ENCODE results near the gene CHST11. TPM values are rescaled to one million over a fixed set of nuclear protein-coding genes. Genes with fewer than 3 reads are reported as not detected.
A peak's percentile ranks its signal among the peaks of the same experiment; 100 is the strongest.

The CHST11 gene
- total and polyA plus RNA-seq, 10 donors, result 5.2 to 65.1 (median 48.4) TPM

DNA sequence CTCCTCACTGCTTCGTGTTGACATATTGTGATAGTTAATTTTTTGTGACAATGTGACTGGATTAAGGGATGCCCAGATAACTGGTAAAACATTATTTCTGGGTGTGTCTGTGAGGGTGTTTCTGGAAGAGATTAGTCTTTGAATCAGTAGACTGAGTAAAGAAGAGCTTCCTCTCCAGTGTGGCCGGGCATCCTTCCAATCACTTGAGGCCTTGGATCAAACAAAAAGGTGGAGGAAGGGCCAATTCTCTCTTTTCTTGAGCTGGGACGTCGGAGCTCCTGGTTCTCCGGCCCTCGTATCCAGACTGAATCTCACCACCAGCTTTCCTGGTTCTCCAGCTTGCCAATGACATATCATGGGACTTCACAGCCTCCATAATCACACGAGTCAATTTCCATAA lies 240.4 kb downstream of the CHST11 start:
- Histone ChIP-seq H3K27me3 (replicated peaks in 1 of 7) (no peaks in the 10 kb centered on the region), H3K4me1 (peaks cover 15 to 78% (median 54%) of the 10 kb centered on the region in 6 donors), H3K9me3 (no peaks in the 10 kb centered on the region), H3K27ac (no peak overlapping the region), H3K36me3 (no peaks in the 10 kb centered on the region), H3K4me3 (no peak overlapping the region)
- no peak for DNase-seq
- TF ChIP-seq CTCF (IDR thresholded peaks at IDR 0.05 in 8 of 11, conservative IDR thresholded peaks at IDR 0.05 in 3 of 11) (no peak), POLR2AphosphoS5 (IDR thresholded peaks at IDR 0.05) (no peak), POLR2A (IDR thresholded peaks at IDR 0.05) (no peak)
- intact Hi-C loops (cut with DNase I; ENCODE audit: low total_unique reads), result no loop called here
- WGBS, 5 donors, result 91 to 96% (median 95%) methylated on average over 7 of the region's 7 CpGs

- intact Hi-C loops (cut with DNase I; ENCODE audit: low total_unique reads), result no loop called here
- Histone ChIP-seq H3K36me3 (peaks cover 0 to 15% (median 2%) of the 10 kb centered on the region in 6 donors), H3K9me3 (no peaks in the 10 kb centered on the region), H3K4me1 (peaks cover 16 to 72% (median 52%) of the 10 kb centered on the region in 6 donors), H3K27ac (no peak overlapping the region), H3K27me3 (replicated peaks in 1 of 7) (no peaks in the 10 kb centered on the region), H3K4me3 (no peak overlapping the region)
- DNase-seq, result no peak
- 84 to 91% (median 89%) methylated on average over 3 of the region's 3 CpGs for WGBS, 5 donors
- no peak for TF ChIP-seq CTCF (IDR thresholded peaks at IDR 0.05 in 8 of 11, conservative IDR thresholded peaks at IDR 0.05 in 3 of 11)
- no peak for TF ChIP-seq POLR2A (IDR thresholded peaks at IDR 0.05)
- TF ChIP-seq POLR2AphosphoS5 (IDR thresholded peaks at IDR 0.05), result no peak
Measured at GRCh38 chr12:104698871-104699270, 242.1 kb downstream of the CHST11 start.

GRCh38 chr12:104699489-104700190 lies 242.9 kb downstream of the CHST11 start:
- Histone ChIP-seq H3K4me1 (peaks cover 11 to 71% (median 47%) of the 10 kb centered on the region in 6 donors), H3K27me3 (replicated peaks in 1 of 7) (no peaks in the 10 kb centered on the region), H3K9me3 (no peaks in the 10 kb centered on the region), H3K36me3 (peaks cover 0 to 16% (median 2%) of the 10 kb centered on the region in 6 donors), H3K4me3 (no peak overlapping the region), H3K27ac (peak overlapping the region in 1 of 8 donors; percentile 21)
- peak in 1 of 3 donors; percentile 20 for TF ChIP-seq POLR2AphosphoS5 (IDR thresholded peaks at IDR 0.05)
- TF ChIP-seq POLR2A (IDR thresholded peaks at IDR 0.05), result no peak
- no peak for TF ChIP-seq CTCF (IDR thresholded peaks at IDR 0.05 in 8 of 11, conservative IDR thresholded peaks at IDR 0.05 in 3 of 11)
- 55 to 67% (median 63%) methylated on average over 5 of the region's 5 CpGs for WGBS, 5 donors
- DNase-seq, result no peak
- intact Hi-C loops (cut with DNase I; ENCODE audit: low total_unique reads), result no loop called here

DNA sequence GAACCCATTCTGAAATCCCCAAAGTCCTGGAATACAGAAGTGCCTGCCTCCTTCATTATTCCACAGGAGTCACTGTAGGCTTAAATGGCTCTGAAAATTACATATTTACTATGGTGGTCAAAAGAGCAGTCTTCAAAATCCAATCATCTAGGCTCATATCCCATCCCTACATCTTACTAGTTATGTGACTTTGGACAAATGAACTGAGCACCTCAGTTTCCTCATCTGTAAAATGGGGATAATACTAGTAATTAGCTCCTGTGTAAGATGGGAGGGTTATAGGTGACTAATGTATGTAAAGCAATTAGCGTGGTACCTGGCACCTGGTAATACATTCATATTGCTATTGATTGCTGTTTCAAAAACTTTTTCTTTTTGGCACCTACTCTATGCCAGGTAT lies 243.6 kb downstream of the CHST11 start:
- Histone ChIP-seq H3K27ac (no peak overlapping the region), H3K9me3 (no peaks in the 10 kb centered on the region), H3K4me1 (peaks cover 7 to 70% (median 41%) of the 10 kb centered on the region in 6 donors), H3K4me3 (no peak overlapping the region), H3K36me3 (peaks cover 0 to 16% (median 2%) of the 10 kb centered on the region in 6 donors), H3K27me3 (replicated peaks in 1 of 7) (no peaks in the 10 kb centered on the region)
- WGBS, 5 donors, result 92 to 100% (median 98%) methylated on average over 1 of the region's 1 CpG
- TF ChIP-seq CTCF (IDR thresholded peaks at IDR 0.05 in 8 of 11, conservative IDR thresholded peaks at IDR 0.05 in 3 of 11) (no peak), POLR2AphosphoS5 (IDR thresholded peaks at IDR 0.05) (no peak), POLR2A (IDR thresholded peaks at IDR 0.05) (no peak)
- intact Hi-C loops (cut with DNase I; ENCODE audit: low total_unique reads), result no loop called here
- DNase-seq, result no peak

Measured in spleen (tissue), 11 donors.